Left lung (tissue), 10 donors: ENCODE results near the gene MUC2. TPM values are rescaled to one million over a fixed set of nuclear protein-coding genes. Genes with fewer than 3 reads are reported as not detected.

Experiments used
- ATAC-seq: fragments of 200-7000 bp; cut with Tn5 transposase; one replicate; pipeline ENCODE4 v1.9.1; 2020; ENCODE audit warnings: moderate library complexity
- DNase-seq, 4 donors: peaks; one replicate each; pipeline ENCODE4 v3.0.0-alpha.2; 2013 to 2020
- H3K27ac ChIP-seq, 2 donors: fragments of 200-600 bp; sonication (generic) in 1 of 2; one replicate each; pipeline versions ENCODE4 v1.5.0 to v1.8.0; 2020 to 2021
- H3K27me3 ChIP-seq, 2 donors: fragments of 200-600 bp; sonication (generic) in 1 of 2; one replicate each; pipeline versions ENCODE4 v1.5.0 to v1.8.0; 2020 to 2021
- H3K36me3 ChIP-seq, 2 donors: fragments of 200-600 bp; sonication (generic) in 1 of 2; one replicate each; pipeline versions ENCODE4 v1.5.0 to v1.8.0; 2020 to 2021
- H3K4me1 ChIP-seq, 2 donors: fragments of 200-600 bp; one replicate each; pipeline ENCODE4 v1.8.0; 2021
- H3K4me3 ChIP-seq, 2 donors: fragments of 200-600 bp; sonication (generic) in 1 of 2; one replicate each; pipeline versions ENCODE4 v1.5.0 to v1.8.0; 2020 to 2021; ENCODE audit warnings: mild to moderate bottlenecking in 1 of 2
- H3K9me3 ChIP-seq, 2 donors: fragments of 200-600 bp; sonication (generic) in 1 of 2; one replicate each; pipeline versions ENCODE4 v1.5.0 to v1.8.0; 2020 to 2021
- CTCF ChIP-seq, 2 donors: fragments of 200-600 bp; sonication (generic) in 1 of 2; IDR thresholded peaks; one replicate each; pipeline versions ENCODE4 v1.5.0 to v1.8.0; 2021; ENCODE audit warnings: antibody characterized with exemption in 2 of 2
- intact Hi-C, 2 donors: fragments of 100-400 bp; cut with DNase I; formaldehyde crosslinking; loops; one replicate each; pipeline versions ENCODE4 v1.11.2 to v1.14.2; 2022
- polyA plus RNA-seq, 6 donors: library from polyadenylated mRNA; unstranded; fragments of 120-200 nt; gene quantifications; one replicate each; pipeline ENCODE4 v1.2.1, GENCODE V29; 2013; ENCODE audit not compliant: insufficient read length in 6 of 6
- total RNA-seq, 2 donors: library from RNA; stranded (reverse); fragmentation: NEBNext Ultra II Directional; extraction: Animal tissue kit (Norgen Biotek cat#: 25700); gene quantifications; one replicate each; pipeline ENCODE4 v1.2.1, GENCODE V29; 2021
- donor health status: DM: no; HTN: yes; CAD: no.
- donor health status: DM: no; HTN: no; CAD: no.

The MUC2 gene
- total and polyA plus RNA-seq, 8 donors: 0.02 to 0.03 (median 0.03) TPM; not detected in 3

- ATAC-seq (no peak), DNase-seq (peak in 1 of 4 donors; percentile 79)
- H3K4me3 ChIP-seq: no peak overlapping the region
- no peaks in the 10 kb centered on the region for H3K4me1 ChIP-seq
- no peaks in the 10 kb centered on the region for H3K36me3 ChIP-seq
- peaks cover 0 to 27% of the 10 kb centered on the region in 2 donors for H3K27me3 ChIP-seq
- no peak overlapping the region for H3K27ac ChIP-seq
- H3K9me3 ChIP-seq: no peaks in the 10 kb centered on the region
- intact Hi-C loops: no loop called here
- TF ChIP-seq CTCF (IDR thresholded peaks at IDR 0.05): no peak
These were observed 47.0 kb upstream of the MUC2 start for GRCh38 chr11:1027483-1028290.

GRCh38 chr11:1028291-1028540 lies 46.5 kb upstream of the MUC2 start:
- H3K27ac ChIP-seq: no peak overlapping the region
- H3K4me1 ChIP-seq: no peaks in the 10 kb centered on the region
- intact Hi-C loops: no loop called here
- H3K9me3 ChIP-seq: no peaks in the 10 kb centered on the region
- no peak overlapping the region for H3K4me3 ChIP-seq
- no peak for TF ChIP-seq CTCF (IDR thresholded peaks at IDR 0.05)
- no peaks in the 10 kb centered on the region for H3K36me3 ChIP-seq
- H3K27me3 ChIP-seq: peaks cover 0 to 27% of the 10 kb centered on the region in 2 donors
- ATAC-seq (no peak), DNase-seq (peak in 1 of 4 donors; percentile 74)

- H3K27ac ChIP-seq: no peak overlapping the region
- no peak for ATAC-seq
- TF ChIP-seq CTCF (IDR thresholded peaks at IDR 0.05): no peak
- peaks cover 0 to 27% of the 10 kb centered on the region in 2 donors for H3K27me3 ChIP-seq
- H3K4me3 ChIP-seq: no peak overlapping the region
- no peaks in the 10 kb centered on the region for H3K4me1 ChIP-seq
- DNase-seq: no peak
- no peaks in the 10 kb centered on the region for H3K36me3 ChIP-seq
- H3K9me3 ChIP-seq: no peaks in the 10 kb centered on the region
- intact Hi-C loops: no loop called here
These were observed 46.1 kb upstream of the MUC2 start for GRCh38 chr11:1028616-1029015.

- intact Hi-C loops: no loop called here
- ATAC-seq (no peak), DNase-seq (no peak)
- Histone ChIP-seq H3K4me1 (no peaks in the 10 kb centered on the region), H3K27ac (no peak overlapping the region), H3K27me3 (peaks cover 0 to 28% of the 10 kb centered on the region in 2 donors), H3K9me3 (no peaks in the 10 kb centered on the region), H3K36me3 (no peaks in the 10 kb centered on the region), H3K4me3 (no peak overlapping the region)
- no peak for TF ChIP-seq CTCF (IDR thresholded peaks at IDR 0.05)
These were observed 45.6 kb upstream of the MUC2 start for GRCh38 chr11:1029051-1029450.

GRCh38 chr11:1029654-1030053 lies 45.0 kb upstream of the MUC2 start:
- intact Hi-C loops: no loop called here
- Histone ChIP-seq H3K27ac (no peak overlapping the region), H3K27me3 (peaks cover 0 to 34% of the 10 kb centered on the region in 2 donors), H3K4me3 (no peak overlapping the region), H3K36me3 (no peaks in the 10 kb centered on the region), H3K9me3 (no peaks in the 10 kb centered on the region), H3K4me1 (no peaks in the 10 kb centered on the region)
- ATAC-seq (no peak), DNase-seq (no peak)
- no peak for TF ChIP-seq CTCF (IDR thresholded peaks at IDR 0.05)
